ENCODE results near the gene CSF1.
"Not testable (repeated sequence)": the region's sequence is repeated elsewhere in the genome, so short reads cannot be mapped to it uniquely, and the experiment has no call there.

CSF1 gene

GRCh38 chr1:109948285-109948630, 37.6 kb downstream of the CSF1 start:
- DNase-seq = no peak

GRCh38 chr1:109950038-109950437, 39.4 kb downstream of the CSF1 start:
- no peak for DNase-seq

- DNase-seq = no peak
Measured at GRCh38 chr1:109950509-109950908, 39.9 kb downstream of the CSF1 start.

GRCh38 chr1:109951501-109951900, 40.9 kb downstream of the CSF1 start:
- not testable (repeated sequence) for DNase-seq

- no peak for DNase-seq
Measured at GRCh38 chr1:109954041-109954512, 43.4 kb downstream of the CSF1 start.

- no peak for DNase-seq
Measured at GRCh38 chr1:109959632-109959973, 49.0 kb downstream of the CSF1 start.

GRCh38 chr1:109959974-109960744, 49.5 kb downstream of the CSF1 start:
- DNase-seq = no peak

- no peak for DNase-seq
Measured at GRCh38 chr1:109960745-109961094, 50.1 kb downstream of the CSF1 start.

GRCh38 chr1:109963864-109964263, 53.2 kb downstream of the CSF1 start:
- no peak for DNase-seq

GRCh38 chr1:109969146-109969829, 58.6 kb downstream of the CSF1 start:
- no peak for DNase-seq

- DNase-seq = no peak
Measured at GRCh38 chr1:109969907-109970306, 59.3 kb downstream of the CSF1 start.

- no peak for DNase-seq
Measured at GRCh38 chr1:109971559-109971958, 60.9 kb downstream of the CSF1 start.

GRCh38 chr1:109974191-109974590, 63.5 kb downstream of the CSF1 start:
- DNase-seq = no peak

- DNase-seq = no peak
Measured at GRCh38 chr1:109975718-109976117, 65.1 kb downstream of the CSF1 start.

GRCh38 chr1:109976762-109977161, 66.1 kb downstream of the CSF1 start:
- no peak for DNase-seq

GRCh38 chr1:109977225-109977624, 66.6 kb downstream of the CSF1 start:
- no peak for DNase-seq

GRCh38 chr1:109977657-109978378, 67.2 kb downstream of the CSF1 start:
- DNase-seq = no peak

GRCh38 chr1:109978761-109979488, 68.3 kb downstream of the CSF1 start:
- no peak for DNase-seq

- DNase-seq = no peak
Measured at GRCh38 chr1:109979489-109980091, 68.9 kb downstream of the CSF1 start.

Data from NCI-H446 treated with DMSO at 0.1 percent for 48 hours (cell line).